Testis (tissue), 2 donors: ENCODE measurements around the gene SLC45A1.

ENCODE experiments used
- CTCF ChIP-seq, 3 experiments: fragments of 450-650 bp in 2 of 3; fragments of 200-600 bp in 1 of 3; sonication (generic) in 1 of 3; IDR thresholded peaks; one replicate each; pipeline ENCODE4 v1.5.1; 2016 to 2019; ENCODE audit warnings: antibody characterized with exemption in 3 of 3, mild to moderate bottlenecking in 2 of 3, moderate library complexity in 1 of 3
- POLR2A ChIP-seq: fragments of 450-650 bp; IDR thresholded peaks from one replicate; pipeline ENCODE4 v1.6.1; 2017; ENCODE audit warnings: antibody characterized with exemption, mild to moderate bottlenecking, moderate library complexity

- TF ChIP-seq CTCF (IDR thresholded peaks at IDR 0.05) (peak; percentile 39 to 54 (median 39)), POLR2A (no peak)
Measured at GRCh38 chr1:8351693-8352470, 34.0 kb downstream of the SLC45A1 start.
